Measurements from ENCODE around the gene AP4B1.

DNA sequence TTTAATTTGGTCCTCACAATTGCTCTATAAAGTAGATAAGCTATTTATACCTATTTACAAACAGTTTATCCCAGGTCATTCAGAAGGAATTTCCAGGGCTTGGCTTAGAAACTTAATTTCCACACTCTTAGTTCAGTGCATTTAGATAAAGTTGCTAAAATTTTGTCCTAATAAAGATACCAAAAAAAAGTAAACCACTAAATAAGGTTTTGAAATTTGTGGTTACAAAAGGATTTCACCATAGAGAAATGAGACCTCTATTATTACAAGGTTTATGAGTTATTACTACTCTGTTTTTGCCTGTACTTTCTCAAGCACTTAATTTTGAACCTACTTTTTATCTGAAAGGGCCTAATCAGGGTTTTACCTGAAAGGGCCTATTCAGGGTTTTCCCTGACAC, 55.5 kb downstream of the AP4B1 start:
- no peak for TF ChIP-seq POLR2A (IDR thresholded peaks at IDR 0.05)
- TF ChIP-seq, protein P1, sequence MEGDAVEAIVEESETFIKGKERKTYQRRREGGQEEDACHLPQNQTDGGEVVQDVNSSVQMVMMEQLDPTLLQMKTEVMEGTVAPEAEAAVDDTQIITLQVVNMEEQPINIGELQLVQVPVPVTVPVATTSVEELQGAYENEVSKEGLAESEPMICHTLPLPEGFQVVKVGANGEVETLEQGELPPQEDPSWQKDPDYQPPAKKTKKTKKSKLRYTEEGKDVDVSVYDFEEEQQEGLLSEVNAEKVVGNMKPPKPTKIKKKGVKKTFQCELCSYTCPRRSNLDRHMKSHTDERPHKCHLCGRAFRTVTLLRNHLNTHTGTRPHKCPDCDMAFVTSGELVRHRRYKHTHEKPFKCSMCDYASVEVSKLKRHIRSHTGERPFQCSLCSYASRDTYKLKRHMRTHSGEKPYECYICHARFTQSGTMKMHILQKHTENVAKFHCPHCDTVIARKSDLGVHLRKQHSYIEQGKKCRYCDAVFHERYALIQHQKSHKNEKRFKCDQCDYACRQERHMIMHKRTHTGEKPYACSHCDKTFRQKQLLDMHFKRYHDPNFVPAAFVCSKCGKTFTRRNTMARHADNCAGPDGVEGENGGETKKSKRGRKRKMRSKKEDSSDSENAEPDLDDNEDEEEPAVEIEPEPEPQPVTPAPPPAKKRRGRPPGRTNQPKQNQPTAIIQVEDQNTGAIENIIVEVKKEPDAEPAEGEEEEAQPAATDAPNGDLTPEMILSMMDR (IDR thresholded peaks at IDR 0.05), result no peak
